ENCODE results near the gene XAF1.

The XAF1 gene

DNA sequence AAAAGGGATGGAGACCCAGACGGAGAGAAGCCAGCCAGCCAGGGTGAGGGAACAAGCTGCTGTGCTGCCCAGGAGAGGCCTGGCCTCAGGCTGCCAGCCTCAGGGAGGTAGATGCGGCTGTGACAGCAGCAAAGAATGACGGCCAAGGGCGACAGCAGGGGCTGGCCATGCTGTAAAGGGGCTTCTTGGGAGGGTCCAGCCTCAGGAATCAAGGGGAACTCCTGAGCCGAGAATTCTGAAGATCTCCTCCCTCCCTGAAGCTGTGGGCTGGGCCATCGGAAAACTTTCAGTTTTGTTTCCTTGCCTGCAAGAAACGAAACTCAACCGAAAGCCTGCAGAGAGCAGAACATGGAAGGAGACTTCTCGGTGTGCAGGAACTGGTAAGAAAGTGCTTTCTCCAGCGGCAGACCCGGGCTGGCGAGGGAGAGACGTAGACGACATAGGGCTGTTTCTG, at the start of gene XAF1:
XAF1 (plus strand) TSS at position 316 of the 454 bp plus-strand sequence; CDS start at position 349, 33 bp downstream.
- ATAC-seq, result peak; percentile 18; the same call in 1 of the 3 replicates
- TF ChIP-seq OSR1 (CRISPR knock-in tag; IDR thresholded peaks at IDR 0.05) (no peak), ZFP3 (CRISPR knock-in tag; IDR thresholded peaks at IDR 0.05) (no peak), ZC3H10 (CRISPR knock-in tag; IDR thresholded peaks at IDR 0.05) (no peak), ZNF565 (CRISPR knock-in tag; conservative IDR thresholded peaks at IDR 0.05; ENCODE audit: low read depth) (no peak), TOX (CRISPR knock-in tag; IDR thresholded peaks at IDR 0.05; ENCODE audit: borderline replicate concordance) (no peak), ZFP30 (CRISPR knock-in tag; IDR thresholded peaks at IDR 0.05) (no peak), BACH2 (CRISPR knock-in tag; IDR thresholded peaks at IDR 0.05; ENCODE audit: borderline replicate concordance) (no peak), POU6F1 (CRISPR knock-in tag; IDR thresholded peaks at IDR 0.05; ENCODE audit: borderline replicate concordance, low read depth) (no peak), ISL1 (CRISPR knock-in tag; IDR thresholded peaks at IDR 0.05) (no peak), CSRNP3 (CRISPR knock-in tag; IDR thresholded peaks at IDR 0.05) (no peak), GLIS3 (CRISPR knock-in tag; IDR thresholded peaks at IDR 0.05) (no peak), SNAI2 (CRISPR knock-in tag; IDR thresholded peaks at IDR 0.05) (no peak), TCF4 (CRISPR knock-in tag; IDR thresholded peaks at IDR 0.05; ENCODE audit: borderline replicate concordance) (no peak), ESRRG (CRISPR knock-in tag; IDR thresholded peaks at IDR 0.05) (no peak), TSHZ2 (CRISPR knock-in tag; IDR thresholded peaks at IDR 0.05) (no peak)

GRCh38 chr17:6706499-6706898, 49.3 kb upstream of the XAF1 start:
- ATAC-seq, result no peak
- TF ChIP-seq PATZ1 (CRISPR knock-in tag; IDR thresholded peaks at IDR 0.05; ENCODE audit: borderline replicate concordance), result no peak
- no peak for TF ChIP-seq ZNF70 (CRISPR knock-in tag; IDR thresholded peaks at IDR 0.05)
- no peak for TF ChIP-seq ZNF8 (CRISPR knock-in tag; IDR thresholded peaks at IDR 0.05)
- TF ChIP-seq ESRRG (CRISPR knock-in tag; IDR thresholded peaks at IDR 0.05), result no peak
- TF ChIP-seq BACH2 (CRISPR knock-in tag; IDR thresholded peaks at IDR 0.05; ENCODE audit: borderline replicate concordance), result no peak
- no peak for TF ChIP-seq CSRNP3 (CRISPR knock-in tag; IDR thresholded peaks at IDR 0.05)

- TF ChIP-seq, protein P1, sequence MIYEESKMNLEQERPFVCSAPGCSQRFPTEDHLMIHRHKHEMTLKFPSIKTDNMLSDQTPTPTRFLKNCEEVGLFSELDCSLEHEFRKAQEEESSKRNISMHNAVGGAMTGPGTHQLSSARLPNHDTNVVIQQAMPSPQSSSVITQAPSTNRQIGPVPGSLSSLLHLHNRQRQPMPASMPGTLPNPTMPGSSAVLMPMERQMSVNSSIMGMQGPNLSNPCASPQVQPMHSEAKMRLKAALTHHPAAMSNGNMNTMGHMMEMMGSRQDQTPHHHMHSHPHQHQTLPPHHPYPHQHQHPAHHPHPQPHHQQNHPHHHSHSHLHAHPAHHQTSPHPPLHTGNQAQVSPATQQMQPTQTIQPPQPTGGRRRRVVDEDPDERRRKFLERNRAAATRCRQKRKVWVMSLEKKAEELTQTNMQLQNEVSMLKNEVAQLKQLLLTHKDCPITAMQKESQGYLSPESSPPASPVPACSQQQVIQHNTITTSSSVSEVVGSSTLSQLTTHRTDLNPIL (CRISPR knock-in tag; IDR thresholded peaks at IDR 0.05; ENCODE audit: low read depth), result no peak
- no peak for TF ChIP-seq ZNF8 (CRISPR knock-in tag; IDR thresholded peaks at IDR 0.05)
- TF ChIP-seq ZFP3 (CRISPR knock-in tag; IDR thresholded peaks at IDR 0.05), result no peak
- TF ChIP-seq ISL1 (CRISPR knock-in tag; IDR thresholded peaks at IDR 0.05), result no peak
- TF ChIP-seq GLIS3 (CRISPR knock-in tag; IDR thresholded peaks at IDR 0.05), result no peak
- no peak for TF ChIP-seq RARB (CRISPR knock-in tag; IDR thresholded peaks at IDR 0.05)
- no peak for TF ChIP-seq ZNF70 (CRISPR knock-in tag; IDR thresholded peaks at IDR 0.05)
- TF ChIP-seq CSRNP3 (CRISPR knock-in tag; IDR thresholded peaks at IDR 0.05), result no peak
- ATAC-seq, result no peak
Measured at GRCh38 chr17:6706996-6707395, 48.9 kb upstream of the XAF1 start.
